HFFc6 (cell line): Measurements from ENCODE around the gene LTF. TPM values are rescaled to one million over a fixed set of nuclear protein-coding genes. Genes with fewer than 3 reads are reported as not detected.
A peak's percentile ranks its signal among the peaks of the same experiment; 100 is the strongest.
"Not testable (repeated sequence)": the region's sequence is repeated elsewhere in the genome, so short reads cannot be mapped to it uniquely, and the experiment has no call there.

ENCODE experiments used
- DNase-seq: peaks from one replicate; pipeline ENCODE4 v3.0.0-alpha.2; 2018
- H3K27ac Mint-ChIP-seq: 2 replicates; pipeline ENCODE4 v1.8.0; 2020; ENCODE audit warnings: mild to moderate bottlenecking, mixed read lengths
- H3K27me3 Mint-ChIP-seq: 2 replicates; pipeline ENCODE4 v1.8.0; 2021; ENCODE audit warnings: mild to moderate bottlenecking, moderate library complexity, mixed read lengths; ENCODE audit not compliant: insufficient read depth
- H3K36me3 Mint-ChIP-seq: 2 replicates; pipeline ENCODE4 v1.8.0; 2021; ENCODE audit warnings: low read depth, mixed read lengths
- H3K4me1 Mint-ChIP-seq: 2 replicates; pipeline ENCODE4 v1.8.0; 2020; ENCODE audit warnings: low read depth, mixed read lengths
- H3K4me3 Mint-ChIP-seq: 2 replicates; pipeline ENCODE4 v1.8.0; 2020; ENCODE audit warnings: mild to moderate bottlenecking, moderate library complexity, mixed read lengths
- H3K9me3 Mint-ChIP-seq: 2 replicates; pipeline ENCODE4 v1.8.0; 2020; ENCODE audit warnings: mild to moderate bottlenecking, mixed read lengths
- CTCF ChIP-seq: fragments of 200-600 bp; sonication (generic); IDR thresholded peaks from 2 replicates; pipeline ENCODE4 v1.5.0; 2021; ENCODE audit warnings: antibody characterized with exemption, mild to moderate bottlenecking
- total RNA-seq, 6 experiments: library from RNA; stranded (reverse); fragmentation: NEBNext Ultra II Directional; extraction: Animal tissue kit (Norgen Biotek cat#: 25700); gene quantifications; 2 replicates in 1 of 6; 3 replicates in 5 of 6; pipeline ENCODE4 v1.2.3, GENCODE V29; 2021

The LTF gene
- total RNA-seq, 6 experiments from 2014 or later = 0.40 TPM; not detected in 5

- 0 out of 2 replicates have a peak, but pooled peaks have one; percentile 14 for TF ChIP-seq CTCF
- H3K4me3 Mint-ChIP-seq, DNase-seq, H3K27ac Mint-ChIP-seq, H3K36me3 Mint-ChIP-seq: not testable (repeated sequence)
- peaks cover 14% of the 10 kb centered on the region for H3K4me1 Mint-ChIP-seq
- peaks cover 18% of the 10 kb centered on the region for H3K27me3 Mint-ChIP-seq
- peaks cover 14% of the 10 kb centered on the region for H3K9me3 Mint-ChIP-seq
These were observed 37.3 kb downstream of the LTF start for GRCh38 chr3:46427404-46427803.

GRCh38 chr3:46426476-46426875, 38.2 kb downstream of the LTF start:
- H3K36me3 Mint-ChIP-seq, DNase-seq, H3K27ac Mint-ChIP-seq, H3K4me3 Mint-ChIP-seq, H3K9me3 Mint-ChIP-seq: not testable (repeated sequence)
- Mint-ChIP-seq H3K27me3 (peaks cover 19% of the 10 kb centered on the region), H3K4me1 (peaks cover 14% of the 10 kb centered on the region)

- Mint-ChIP-seq H3K4me3 (no peak overlapping the region), H3K4me1 (peaks cover 14% of the 10 kb centered on the region), H3K9me3 (no peaks in the 10 kb centered on the region), H3K36me3 (no peaks in the 10 kb centered on the region), H3K27me3 (peaks cover 9% of the 10 kb centered on the region), H3K27ac (no peak overlapping the region)
- TF ChIP-seq CTCF = no peak
- DNase-seq = no peak
These were observed 41.1 kb downstream of the LTF start for GRCh38 chr3:46423588-46423987.

GRCh38 chr3:46422617-46423016, 42.1 kb downstream of the LTF start:
- no peak for DNase-seq
- no peaks in the 10 kb centered on the region for H3K9me3 Mint-ChIP-seq
- no peak overlapping the region for H3K27ac Mint-ChIP-seq
- H3K36me3 Mint-ChIP-seq = no peaks in the 10 kb centered on the region
- H3K4me1 Mint-ChIP-seq = peaks cover 14% of the 10 kb centered on the region
- no peak overlapping the region for H3K4me3 Mint-ChIP-seq
- TF ChIP-seq CTCF = no peak
- peaks cover 12% of the 10 kb centered on the region for H3K27me3 Mint-ChIP-seq

- no peak overlapping the region for H3K27ac Mint-ChIP-seq
- DNase-seq = no peak
- peaks cover 2% of the 10 kb centered on the region for H3K4me1 Mint-ChIP-seq
- H3K9me3 Mint-ChIP-seq = no peaks in the 10 kb centered on the region
- H3K36me3 Mint-ChIP-seq = no peaks in the 10 kb centered on the region
- H3K4me3 Mint-ChIP-seq = no peak overlapping the region
- H3K27me3 Mint-ChIP-seq = peaks cover 19% of the 10 kb centered on the region
- TF ChIP-seq CTCF = no peak
These were observed 43.8 kb downstream of the LTF start for GRCh38 chr3:46420931-46421330.

- Mint-ChIP-seq H3K9me3 (no peaks in the 10 kb centered on the region), H3K27me3 (peaks cover 26% of the 10 kb centered on the region), H3K27ac (no peak overlapping the region), H3K4me3 (no peak overlapping the region), H3K4me1 (no peaks in the 10 kb centered on the region), H3K36me3 (no peaks in the 10 kb centered on the region)
- no peak for TF ChIP-seq CTCF
- DNase-seq = no peak
These were observed 44.9 kb downstream of the LTF start for GRCh38 chr3:46419816-46420215.
